ENCODE measurements around the gene LSAMP. TPM values are rescaled to one million over a fixed set of nuclear protein-coding genes. Genes with fewer than 3 reads are reported as not detected.

LSAMP gene
- total RNA-seq, 1 experiment from 2014 or later = 0.90 TPM

GRCh38 chr3:116051586-116051985 lies 393.7 kb downstream of the LSAMP start:
- H3K9ac ChIP-seq (ENCODE audit: extremely low read depth, insufficient read length, low read length) = no peak overlapping the region
- H3K79me1 ChIP-seq (ENCODE audit: insufficient read depth, low read depth, low read length, poor library complexity, severe bottlenecking) = no peaks in the 10 kb centered on the region
- no peak overlapping the region for H4K8ac ChIP-seq (replicated peaks; ENCODE audit: insufficient read length, low read depth, low read length)
- H4K91ac ChIP-seq (ENCODE audit: insufficient read length, low read depth, low read length) = no peak overlapping the region
- H3K4me3 Mint-ChIP-seq = no peak overlapping the region
- H3K56ac ChIP-seq (ENCODE audit: insufficient read length, low read depth, low read length) = no peak overlapping the region
- H2BK12ac ChIP-seq (ENCODE audit: insufficient read length, low read depth, low read length) = no peak overlapping the region
- no peak overlapping the region for H3K14ac ChIP-seq (ENCODE audit: insufficient read depth, low read length)
- H3K36me3 Mint-ChIP-seq (ENCODE audit: insufficient read depth in 1 of 3, low read depth in 3 of 3) = no peaks in the 10 kb centered on the region
- H3T11ph ChIP-seq (ENCODE audit: low read length) = no peak overlapping the region
- H3K4ac ChIP-seq (ENCODE audit: low read depth, low read length) = no peak overlapping the region
- no peaks in the 10 kb centered on the region for H3K9me3 Mint-ChIP-seq
- no peak overlapping the region for H3K23ac ChIP-seq (ENCODE audit: insufficient read length, low read depth, low read length)
- WGBS (ENCODE audit: extremely low coverage, insufficient read length, low lambda C conversion rate) = no CpG with 5 or more reads among the region's 3 CpGs
- no peak overlapping the region for H2BK5ac ChIP-seq (ENCODE audit: insufficient read length, low read length)
- H2AK5ac ChIP-seq (ENCODE audit: insufficient read length, low read length) = no peak overlapping the region
- peaks cover 6 to 15% of the 10 kb centered on the region in 2 experiments; a peak in 3 of 4 replicates for H3K4me1 Mint-ChIP-seq
- no peak overlapping the region for H3K18ac ChIP-seq (ENCODE audit: insufficient read length, low read depth, low read length)
- no peak overlapping the region for H4K5ac ChIP-seq (ENCODE audit: insufficient read length, low read depth, low read length)
- DNase-seq = no peak
- H2AFZ ChIP-seq (ENCODE audit: low read length) = no peak overlapping the region
- H4K20me1 ChIP-seq (ENCODE audit: control insufficient read depth, insufficient read depth, insufficient read length) = no peaks in the 10 kb centered on the region
- no peak overlapping the region for H3K27ac ChIP-seq (ENCODE audit: insufficient read length, low read depth, low read length)
- H2BK120ac ChIP-seq (ENCODE audit: low read depth, low read length, poor library complexity, severe bottlenecking) = no peak overlapping the region
- H3K27ac Mint-ChIP-seq = no peak overlapping the region
- H3K79me2 ChIP-seq (ENCODE audit: insufficient read depth, low read length) = no peaks in the 10 kb centered on the region
- no peaks in the 10 kb centered on the region for H3K23me2 ChIP-seq (ENCODE audit: insufficient read length, low read depth, low read length, poor library complexity, severe bottlenecking)
- no peaks in the 10 kb centered on the region for H3K9me3 ChIP-seq (ENCODE audit: control insufficient read depth, low read depth, low read length)
- no peak overlapping the region for H3K4me2 ChIP-seq (ENCODE audit: insufficient read depth, insufficient read length, low read length)
- H2BK20ac ChIP-seq (ENCODE audit: low read depth, low read length, poor library complexity, severe bottlenecking) = no peak overlapping the region
- no peak for TF ChIP-seq CTCF (conservative IDR thresholded peaks at IDR 0.05)
- no peaks in the 10 kb centered on the region for H3K4me1 ChIP-seq (ENCODE audit: insufficient read depth, low read length)
- no peaks in the 10 kb centered on the region for H3K27me3 ChIP-seq (ENCODE audit: insufficient read depth, low read length)
- H2BK15ac ChIP-seq (ENCODE audit: low read depth, low read length) = no peak overlapping the region
- no peaks in the 10 kb centered on the region for H3K27me3 Mint-ChIP-seq (ENCODE audit: low read depth)
